Lower leg skin (tissue), 4 donors: ENCODE measurements around the gene NUP37. TPM values are rescaled to one million over a fixed set of nuclear protein-coding genes. Genes with fewer than 3 reads are reported as not detected.

ENCODE experiments used
- DNase-seq, 2 donors: peaks; one replicate each; pipeline ENCODE4 v3.0.0-alpha.2; 2019; ENCODE audit warnings: low spot score in 2 of 2
- H3K4me3 ChIP-seq: fragments of 200-600 bp; sonication (generic); 2 replicates; pipeline ENCODE4 v1.5.1; 2017; ENCODE audit warnings: mild to moderate bottlenecking, low read depth; ENCODE audit not compliant: poor library complexity, severe bottlenecking
- CTCF ChIP-seq, 3 donors: fragments of 450-650 bp; IDR thresholded peaks; one replicate each; pipeline ENCODE4 v1.5.1; 2016; ENCODE audit warnings: antibody characterized with exemption in 3 of 3, mild to moderate bottlenecking in 3 of 3, moderate library complexity in 2 of 3
- POLR2A ChIP-seq, 2 donors: fragments of 450-650 bp; IDR thresholded peaks; one replicate each; pipeline ENCODE4 v1.6.1; 2016 to 2017; ENCODE audit warnings: antibody characterized with exemption in 2 of 2, mild to moderate bottlenecking in 1 of 2, moderate library complexity in 1 of 2
- WGBS, 2 donors: methylation state at CpG; one replicate each; pipeline ENCODE4 v1.1.5; 2018; 5-methylcytosine and 5-hydroxymethylcytosine counted together
- intact Hi-C: fragments of 100-400 bp; cut with DNase I; formaldehyde crosslinking; loops from one replicate; pipeline ENCODE4 v1.15.0; 2023; ENCODE audit warnings: low total_unique reads
- total RNA-seq, 4 donors: library from RNA; depleted of rRNA; stranded (reverse); fragments of >200 nt; gene quantifications; one replicate each; pipeline ENCODE4 v1.1.0, GENCODE V29; 2016

The NUP37 gene
- total RNA-seq, 4 donors from 2014 or later, result 12.9 to 28.9 (median 15.7) TPM

DNA sequence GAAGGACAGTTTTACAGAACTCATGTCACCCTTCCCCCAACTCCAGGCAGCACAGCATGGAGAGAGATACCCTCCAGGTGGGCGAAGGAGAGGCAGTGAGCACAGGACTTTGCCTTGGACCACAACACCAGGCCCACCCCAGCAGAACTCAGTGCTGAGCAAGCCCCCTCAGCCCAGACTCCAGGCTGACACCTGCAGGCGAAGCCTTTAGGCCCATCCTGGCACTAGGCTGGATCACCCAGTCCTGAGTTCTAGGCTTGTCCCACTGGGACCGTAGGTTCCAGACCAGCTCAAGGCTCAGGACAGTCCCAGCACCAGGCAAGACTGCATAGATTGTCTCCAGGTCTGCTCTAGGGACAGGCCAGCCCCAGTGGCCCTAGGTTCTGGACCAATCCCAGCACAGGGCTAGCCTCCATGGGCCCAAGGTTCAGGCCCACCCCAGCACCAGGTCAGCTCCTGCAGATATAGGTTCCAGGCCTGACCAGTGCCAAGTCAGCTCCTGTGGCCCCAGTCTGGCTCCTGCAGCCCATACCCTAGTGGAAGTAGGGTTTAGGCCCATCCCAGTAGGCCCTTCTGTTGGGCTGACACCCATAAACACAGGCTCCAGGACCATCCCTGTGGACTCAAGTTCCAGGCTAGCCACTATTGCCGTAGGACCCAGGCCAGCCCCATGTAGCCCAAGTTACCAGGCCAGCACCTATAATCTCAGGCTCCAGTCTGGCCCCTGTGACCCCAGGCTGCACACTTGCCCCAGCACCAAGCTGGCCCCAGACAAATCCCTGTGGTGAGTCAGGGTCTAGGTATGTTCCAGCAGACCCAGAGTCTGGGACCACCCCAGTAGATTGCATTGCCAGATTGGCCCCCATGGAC, 67.5 kb downstream of the NUP37 start:
- no peak for TF ChIP-seq CTCF (IDR thresholded peaks at IDR 0.05)
- TF ChIP-seq POLR2A (IDR thresholded peaks at IDR 0.05), result no peak
- WGBS, 2 donors, result 92 to 98% methylated on average over 2 to 4 of the region's 4 CpGs
- no peak for DNase-seq
- no peak overlapping the region for H3K4me3 ChIP-seq
- intact Hi-C loops, result no loop called here

DNA sequence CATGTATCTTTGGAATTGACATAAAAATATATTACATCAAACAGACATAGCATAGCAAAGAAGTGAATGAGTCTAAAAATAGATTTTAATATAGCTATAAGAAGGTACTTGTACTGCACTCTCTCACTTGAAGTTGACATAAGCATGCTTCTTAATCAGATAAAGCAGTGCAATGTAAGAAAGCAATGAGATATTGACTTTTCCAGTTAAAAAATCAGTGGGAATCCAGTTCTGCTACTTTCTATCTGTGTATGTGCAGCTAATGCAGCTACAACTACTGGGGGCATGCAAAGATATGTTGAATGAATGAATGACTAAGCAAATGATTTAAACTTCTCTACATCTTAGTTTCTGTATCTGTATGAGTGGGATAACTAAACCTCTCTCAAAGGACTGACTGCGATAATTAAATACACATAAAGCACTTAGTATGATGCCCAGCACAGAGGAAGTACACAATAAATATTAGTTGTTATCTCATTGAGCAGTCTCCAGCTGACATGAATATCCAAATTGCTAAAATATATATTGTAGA, 68.4 kb downstream of the NUP37 start:
- intact Hi-C loops, result no loop called here
- TF ChIP-seq CTCF (IDR thresholded peaks at IDR 0.05) (no peak), POLR2A (IDR thresholded peaks at IDR 0.05) (no peak)
- no peak for DNase-seq
- no peak overlapping the region for H3K4me3 ChIP-seq
- WGBS, 2 donors, result 87 to 90% methylated on average over 1 of the region's 1 CpG

DNA sequence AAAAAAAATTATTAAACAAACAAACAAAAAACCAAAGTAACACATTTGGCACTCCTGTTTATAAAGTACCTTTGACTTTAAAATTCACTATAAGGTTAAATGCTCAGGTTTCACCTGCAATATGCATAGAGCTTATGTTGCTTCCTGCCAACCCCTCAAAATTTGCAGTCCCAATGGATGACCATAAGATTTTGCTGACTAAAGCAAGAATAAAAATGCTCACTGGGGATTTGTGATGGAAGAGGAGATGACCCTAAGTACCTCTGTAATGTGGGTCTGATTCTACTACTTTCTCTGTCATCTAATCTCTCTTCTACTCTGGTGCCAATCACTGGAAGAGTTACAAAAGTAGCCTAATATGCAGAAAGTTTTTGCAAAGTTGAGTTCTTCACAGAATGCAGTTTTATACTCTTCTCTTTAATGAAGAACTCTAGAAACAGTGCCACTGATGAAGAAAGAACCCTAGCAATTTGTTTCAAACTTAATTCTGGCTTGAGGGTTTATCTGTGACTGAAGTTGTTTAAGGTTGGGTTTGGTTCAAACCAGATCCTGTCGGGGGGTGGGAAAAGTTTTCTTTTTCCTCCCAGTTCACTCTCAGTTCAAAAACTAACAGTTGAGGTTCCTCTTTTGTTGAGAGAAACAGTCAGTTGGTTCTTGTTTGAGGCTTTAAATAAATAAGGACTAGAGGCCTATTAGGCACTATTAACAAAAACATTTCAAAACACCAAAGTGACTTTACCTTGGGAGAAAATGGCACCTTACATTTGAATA, 69.1 kb downstream of the NUP37 start:
- TF ChIP-seq POLR2A (IDR thresholded peaks at IDR 0.05), result no peak
- TF ChIP-seq CTCF (IDR thresholded peaks at IDR 0.05), result no peak
- intact Hi-C loops, result no loop called here
- WGBS, 2 donors, result 54 to 67% methylated on average over 1 of the region's 1 CpG
- no peak for DNase-seq
- H3K4me3 ChIP-seq, result no peak overlapping the region

DNA sequence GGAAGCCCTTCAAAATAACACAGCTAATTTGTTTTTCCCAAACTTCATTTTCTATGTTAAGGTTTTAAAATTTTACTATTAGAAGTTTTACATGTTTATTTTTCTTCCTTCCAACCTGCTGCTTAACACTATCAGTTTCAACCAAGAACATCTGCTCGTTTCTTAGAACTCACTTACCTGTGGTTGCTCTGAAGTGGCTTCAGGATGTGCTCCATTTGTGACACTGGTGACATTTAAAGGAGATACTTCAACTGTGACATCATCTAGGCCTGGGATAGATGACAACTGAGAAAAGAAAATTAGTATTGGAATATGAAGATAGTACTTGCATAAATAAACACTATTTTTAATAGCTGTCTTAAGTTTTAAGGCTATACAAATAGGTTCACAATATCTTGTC, 76.0 kb downstream of the NUP37 start:
- intact Hi-C loops, result loop anchor here (1.0 kb wide), 1 partner anchor 25 kb away; no protein-coding TSS in a partner anchor
- 78 to 88% methylated on average over 1 of the region's 1 CpG for WGBS, 2 donors
- H3K4me3 ChIP-seq, result no peak overlapping the region
- no peak for DNase-seq
- TF ChIP-seq POLR2A (IDR thresholded peaks at IDR 0.05) (no peak), CTCF (IDR thresholded peaks at IDR 0.05) (no peak)

- intact Hi-C loops, result no loop called here
- 59 to 63% methylated on average over 3 of the region's 3 CpGs for WGBS, 2 donors
- TF ChIP-seq POLR2A (IDR thresholded peaks at IDR 0.05) (no peak), CTCF (IDR thresholded peaks at IDR 0.05) (no peak)
Measured at GRCh38 chr12:102033991-102034745, 85.7 kb downstream of the NUP37 start.

More at GRCh38 chr12:102033991-102034745, 85.7 kb downstream of the NUP37 start:
- no peak overlapping the region for H3K4me3 ChIP-seq
- no peak for DNase-seq
